Caco-2 (cell line): ENCODE data around the gene COL4A6. TPM values are rescaled to one million over a fixed set of nuclear protein-coding genes. Genes with fewer than 3 reads are reported as not detected.

Experiments
- BruUV-seq: library from RNA; stranded (reverse); fragments of 400-500 nt; replicated peaks from 2 replicates; lab custom pipeline; 2021; lab: Mats Ljungman, UMichigan
- CTCF ChIA-PET: fragments of 300-600 bp; sonication (Branson Sonifier 250); formaldehyde crosslinking; loops from one replicate; lab custom pipeline; 2022; ENCODE audit warnings: antibody characterized with exemption; lab: Charles Lee
- POLR2A ChIA-PET: fragments of 300-600 bp; sonication (Branson Sonifier 250); formaldehyde crosslinking; loops from one replicate; lab custom pipeline; 2022; ENCODE audit warnings: antibody characterized with exemption; lab: Charles Lee
- DNase-seq, 2 experiments: peaks; one replicate each; pipeline versions ENCODE4 v3.0.0 to v3.0.0-alpha.2; 2020 to 2022
- H3K27me3 ChIP-seq: replicated peaks from 2 replicates; pipeline ENCODE4 v1.6.0; 2011; ENCODE audit warnings: low read length; ENCODE audit not compliant: control insufficient read depth, insufficient read depth
- H3K36me3 ChIP-seq: 2 replicates; pipeline ENCODE4 v1.5.1; 2011; ENCODE audit warnings: low read length; ENCODE audit not compliant: control insufficient read depth, insufficient read depth
- H3K4me1 ChIP-seq: fragments of 250-450 bp; sonication (Bioruptor Pico); 2 replicates; pipeline ENCODE4 v1.5.1; 2020; ENCODE audit warnings: mild to moderate bottlenecking
- H3K4me3 ChIP-seq: 2 replicates; pipeline ENCODE4 v1.5.1; 2011; ENCODE audit warnings: low read depth, mild to moderate bottlenecking, control low read depth, low read length
- H3K9me3 ChIP-seq: fragments of 250-450 bp; sonication (Bioruptor Pico); 2 replicates; pipeline ENCODE4 v1.5.1; 2020; ENCODE audit warnings: mild to moderate bottlenecking, moderate library complexity
- H3K27ac Mint-ChIP-seq: one replicate; pipeline ENCODE4 v1.8.0; 2022; ENCODE audit warnings: mixed read lengths; ENCODE audit not compliant: unreplicated experiment
- H3K27me3 Mint-ChIP-seq: one replicate; pipeline ENCODE4 v1.8.0; 2022; ENCODE audit warnings: mixed read lengths; ENCODE audit not compliant: insufficient read depth, unreplicated experiment
- H3K36me3 Mint-ChIP-seq: one replicate; pipeline ENCODE4 v1.8.0; 2022; ENCODE audit warnings: mild to moderate bottlenecking, mixed read lengths; ENCODE audit not compliant: insufficient read depth, unreplicated experiment
- H3K4me1 Mint-ChIP-seq: one replicate; pipeline ENCODE4 v1.8.0; 2022; ENCODE audit warnings: low read depth, mixed read lengths; ENCODE audit not compliant: unreplicated experiment
- H3K4me3 Mint-ChIP-seq: one replicate; pipeline ENCODE4 v1.8.0; 2022; ENCODE audit warnings: mild to moderate bottlenecking, moderate library complexity, mixed read lengths; ENCODE audit not compliant: unreplicated experiment
- H3K9me3 Mint-ChIP-seq: one replicate; pipeline ENCODE4 v1.8.0; 2022; ENCODE audit warnings: mixed read lengths; ENCODE audit not compliant: unreplicated experiment
- CTCF ChIP-seq, 2 experiments: fragments of 200-600 bp in 1 of 2; IDR thresholded peaks; 1 replicate in 1 of 2; 2 replicates in 1 of 2; pipeline versions ENCODE4 v1.5.1 to v1.8.0; 2011 to 2022; ENCODE audit warnings: antibody characterized with exemption in 1 of 2, control low read depth in 1 of 2, inconsistent platforms in 1 of 2, low read depth in 1 of 2, low read length in 1 of 2, mild to moderate bottlenecking in 1 of 2, moderate library complexity in 1 of 2; ENCODE audit not compliant: insufficient read depth in 1 of 2, severe bottlenecking in 1 of 2, unreplicated experiment in 1 of 2
- intact Hi-C: fragments of 100-400 bp; cut with micrococcal nuclease; formaldehyde crosslinking; loops from one replicate; pipeline ENCODE4 v1.10.0; 2022; ENCODE audit not compliant: unreplicated experiment
- total RNA-seq: library from RNA; stranded (reverse); gene quantifications from 2 replicates; pipeline ENCODE4 v1.2.3, GENCODE V29; 2022

Gene COL4A6
- total RNA-seq, 1 experiment from 2014 or later = 16.0 TPM

GRCh38 chrX:108159028-108159670 is 279.1 kb downstream of the COL4A6 start:
- ChIA-PET POLR2A (no interaction called here), CTCF (no interaction called here)
- Histone ChIP-seq H3K9me3 (no peaks in the 10 kb centered on the region), H3K4me1 (no peaks in the 10 kb centered on the region), H3K4me3 (no peak overlapping the region), H3K36me3 (no peaks in the 10 kb centered on the region), H3K27me3 (no peaks in the 10 kb centered on the region)
- Mint-ChIP-seq H3K36me3 (no peaks in the 10 kb centered on the region), H3K9me3 (no peaks in the 10 kb centered on the region), H3K27me3 (no peaks in the 10 kb centered on the region), H3K4me1 (no peaks in the 10 kb centered on the region), H3K27ac (no peak overlapping the region), H3K4me3 (no peak overlapping the region)
- intact Hi-C loops = no loop called here
- no peak for DNase-seq
- no TSS peak for BruUV-seq
- no peak for TF ChIP-seq CTCF (IDR thresholded peaks at IDR 0.05; ENCODE audit: insufficient read depth in 1 of 2, low read depth in 1 of 2, low read length in 1 of 2, severe bottlenecking in 1 of 2, unreplicated experiment in 1 of 2)

GRCh38 chrX:108157628-108158027 is 280.6 kb downstream of the COL4A6 start:
- no peak for TF ChIP-seq CTCF (IDR thresholded peaks at IDR 0.05; ENCODE audit: insufficient read depth in 1 of 2, low read depth in 1 of 2, low read length in 1 of 2, severe bottlenecking in 1 of 2, unreplicated experiment in 1 of 2)
- Histone ChIP-seq H3K4me3 (no peak overlapping the region), H3K27me3 (no peaks in the 10 kb centered on the region), H3K9me3 (no peaks in the 10 kb centered on the region), H3K36me3 (no peaks in the 10 kb centered on the region), H3K4me1 (no peaks in the 10 kb centered on the region)
- ChIA-PET POLR2A (no interaction called here), CTCF (no interaction called here)
- H3K27me3 Mint-ChIP-seq = no peaks in the 10 kb centered on the region
- no peak overlapping the region for H3K27ac Mint-ChIP-seq
- no peak overlapping the region for H3K4me3 Mint-ChIP-seq
- no peak for DNase-seq
- H3K36me3 Mint-ChIP-seq = no peaks in the 10 kb centered on the region
- no peaks in the 10 kb centered on the region for H3K9me3 Mint-ChIP-seq
- no TSS peak for BruUV-seq
- intact Hi-C loops = no loop called here
- no peaks in the 10 kb centered on the region for H3K4me1 Mint-ChIP-seq

GRCh38 chrX:108156934-108157466 is 281.2 kb downstream of the COL4A6 start:
- no peak for TF ChIP-seq CTCF (IDR thresholded peaks at IDR 0.05; ENCODE audit: insufficient read depth in 1 of 2, low read depth in 1 of 2, low read length in 1 of 2, severe bottlenecking in 1 of 2, unreplicated experiment in 1 of 2)
- Histone ChIP-seq H3K27me3 (no peaks in the 10 kb centered on the region), H3K9me3 (no peaks in the 10 kb centered on the region), H3K4me3 (no peak overlapping the region), H3K36me3 (no peaks in the 10 kb centered on the region), H3K4me1 (no peaks in the 10 kb centered on the region)
- POLR2A ChIA-PET = no interaction called here
- Mint-ChIP-seq H3K27ac (no peak overlapping the region), H3K9me3 (no peaks in the 10 kb centered on the region), H3K4me1 (no peaks in the 10 kb centered on the region), H3K27me3 (no peaks in the 10 kb centered on the region), H3K36me3 (no peaks in the 10 kb centered on the region), H3K4me3 (no peak overlapping the region)
- BruUV-seq = no TSS peak
- CTCF ChIA-PET = no interaction called here
- no peak for DNase-seq
- intact Hi-C loops = no loop called here
